ENCODE data around the gene SKAP2.

GRCh38 chr7:26861050-26861449, 3.3 kb downstream of the SKAP2 start:
- TF ChIP-seq, protein P1, sequence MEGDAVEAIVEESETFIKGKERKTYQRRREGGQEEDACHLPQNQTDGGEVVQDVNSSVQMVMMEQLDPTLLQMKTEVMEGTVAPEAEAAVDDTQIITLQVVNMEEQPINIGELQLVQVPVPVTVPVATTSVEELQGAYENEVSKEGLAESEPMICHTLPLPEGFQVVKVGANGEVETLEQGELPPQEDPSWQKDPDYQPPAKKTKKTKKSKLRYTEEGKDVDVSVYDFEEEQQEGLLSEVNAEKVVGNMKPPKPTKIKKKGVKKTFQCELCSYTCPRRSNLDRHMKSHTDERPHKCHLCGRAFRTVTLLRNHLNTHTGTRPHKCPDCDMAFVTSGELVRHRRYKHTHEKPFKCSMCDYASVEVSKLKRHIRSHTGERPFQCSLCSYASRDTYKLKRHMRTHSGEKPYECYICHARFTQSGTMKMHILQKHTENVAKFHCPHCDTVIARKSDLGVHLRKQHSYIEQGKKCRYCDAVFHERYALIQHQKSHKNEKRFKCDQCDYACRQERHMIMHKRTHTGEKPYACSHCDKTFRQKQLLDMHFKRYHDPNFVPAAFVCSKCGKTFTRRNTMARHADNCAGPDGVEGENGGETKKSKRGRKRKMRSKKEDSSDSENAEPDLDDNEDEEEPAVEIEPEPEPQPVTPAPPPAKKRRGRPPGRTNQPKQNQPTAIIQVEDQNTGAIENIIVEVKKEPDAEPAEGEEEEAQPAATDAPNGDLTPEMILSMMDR (IDR thresholded peaks at IDR 0.05): no peak
- TF ChIP-seq POLR2AphosphoS5 (IDR thresholded peaks at IDR 0.05) (no peak), POLR2A (IDR thresholded peaks at IDR 0.05) (no peak)
